ENCODE measurements around the gene ST6GALNAC3.

GRCh38 chr1:76635784-76636183 is 561.2 kb downstream of the ST6GALNAC3 start:
- TF ChIP-seq CTCF (IDR thresholded peaks at IDR 0.05; ENCODE audit: low read depth, low read length) (no peak), EZH2phosphoT487 (IDR thresholded peaks at IDR 0.05; ENCODE audit: low read depth) (no peak)
